Measurements from ENCODE around the gene ZNF221. TPM values are rescaled to one million over a fixed set of nuclear protein-coding genes. Genes with fewer than 3 reads are reported as not detected.

Gene ZNF221
- total RNA-seq, 4 donors from 2014 or later, result 0.77 to 26.9 (median 9.4) TPM; not detected in 1

Small RNAs within 50 kb of the gene (small RNA-seq; reads per million reads assigned to genes)
- not detected for gene AC006213.5

Other genes with a start within 250 kb of the ZNF221 start
- not detected for gene IRGC, start 235.2 kb upstream of the ZNF221 start, total RNA-seq
- 10 to 100 TPM; 14.9 to 44.9 (median 27.2) TPM for gene SMG9, start 196.3 kb upstream of the ZNF221 start, total RNA-seq
- 1 to 10 TPM in 3 of 4 donors, under 1 TPM in 1; 0.77 to 9.2 (median 5.6) TPM for gene KCNN4, start 170.3 kb upstream of the ZNF221 start, total RNA-seq
- 1 to 10 TPM in 2 of 4 donors, under 1 TPM in 2; 0.51 to 1.9 (median 0.88) TPM for gene LYPD5, start 148.8 kb upstream of the ZNF221 start, total RNA-seq
- gene ZNF283, start 123.9 kb upstream of the ZNF221 start, total RNA-seq, result 10 to 100 TPM in 3 of 4 donors, 1 to 10 TPM in 1; 1.8 to 52.6 (median 14.1) TPM
- 1 to 10 TPM in 3 of 4 donors, under 1 TPM in 1; 0.59 to 7.9 (median 6.4) TPM for gene ZNF404, start 67.3 kb upstream of the ZNF221 start, total RNA-seq
- 10 to 100 TPM in 3 of 4 donors, 1 to 10 TPM in 1; 9.4 to 33.0 (median 14.6) TPM for gene ZNF45, start 15.9 kb upstream of the ZNF221 start, total RNA-seq
- gene ZNF155, start 33.0 kb downstream of the ZNF221 start, total RNA-seq, result 10 to 100 TPM in 3 of 4 donors, 1 to 10 TPM in 1; 6.2 to 51.7 (median 16.3) TPM
- 10 to 100 TPM in 3 of 4 donors, 1 to 10 TPM in 1; 6.5 to 15.1 (median 13.9) TPM for gene ZNF230, start 51.7 kb downstream of the ZNF221 start, total RNA-seq
- gene ZNF222, start 74.2 kb downstream of the ZNF221 start, total RNA-seq, result 1 to 10 TPM in 2 of 4 donors, under 1 TPM in 2; 0.29 to 9.1 (median 1.0) TPM
- 10 to 100 TPM in 2 of 4 donors, 1 to 10 TPM in 2; 3.6 to 48.5 (median 12.9) TPM for gene ZNF223, start 100.8 kb downstream of the ZNF221 start, total RNA-seq
- gene ZNF284, start 120.9 kb downstream of the ZNF221 start, total RNA-seq, result 1 to 10 TPM in 2 of 4 donors, under 1 TPM in 2; under 0.01 to 6.3 (median 1.8) TPM
- 10 to 100 TPM in 3 of 4 donors, 1 to 10 TPM in 1; 7.4 to 59.7 (median 37.1) TPM for gene ZNF224, start 143.1 kb downstream of the ZNF221 start, total RNA-seq
- gene ZNF225, start 162.2 kb downstream of the ZNF221 start, total RNA-seq, result 10 to 100 TPM in 1 of 4 donors, 1 to 10 TPM in 2, under 1 TPM in 1; 0.29 to 18.5 (median 4.9) TPM
- 10 to 100 TPM in 2 of 4 donors, 1 to 10 TPM in 2; 3.6 to 24.4 (median 10.8) TPM for gene ZNF234, start 190.3 kb downstream of the ZNF221 start, total RNA-seq
- gene ZNF226, start 213.9 kb downstream of the ZNF221 start, total RNA-seq, result 10 to 100 TPM in 3 of 4 donors, 1 to 10 TPM in 1; 6.8 to 46.3 (median 21.4) TPM